Loucy (cell line): ENCODE measurements around the gene HMGN4.

Source experiments
- CTCF ChIP-seq: fragments of 200-600 bp; sonication (generic); conservative IDR thresholded peaks from 2 replicates; pipeline ENCODE4 v1.5.1; 2014; ENCODE audit warnings: mild to moderate bottlenecking, antibody characterized with exemption, low read length
- EZH2phosphoT487 ChIP-seq: fragments of 200-600 bp; IDR thresholded peaks from 2 replicates; pipeline ENCODE4 v1.6.1; 2018; ENCODE audit warnings: antibody characterized with exemption, mild to moderate bottlenecking, moderate library complexity, borderline replicate concordance

- TF ChIP-seq CTCF = peak; percentile 35
- TF ChIP-seq EZH2phosphoT487 = no peak
These were observed 54.5 kb downstream of the HMGN4 start for GRCh38 chr6:26592649-26593048.
